8988T (cell line): ENCODE data around the gene THSD4.

Experiments
- DNase-seq: peaks from one replicate; pipeline ENCODE4 v3.0.0; 2011

Gene THSD4

GRCh38 chr15:71752128-71752527 is 636.9 kb downstream of the THSD4 start:
- DNase-seq: no peak

- no peak for DNase-seq
These were observed 637.5 kb downstream of the THSD4 start for GRCh38 chr15:71752604-71753289.

GRCh38 chr15:71753346-71753745 is 638.1 kb downstream of the THSD4 start:
- DNase-seq: no peak

GRCh38 chr15:71754660-71755059 is 639.4 kb downstream of the THSD4 start:
- no peak for DNase-seq

GRCh38 chr15:71755092-71755970 is 640.1 kb downstream of the THSD4 start:
- no peak for DNase-seq

GRCh38 chr15:71756599-71757352 is 641.5 kb downstream of the THSD4 start:
- no peak for DNase-seq

- no peak for DNase-seq
These were observed 642.7 kb downstream of the THSD4 start for GRCh38 chr15:71757741-71758530.

- DNase-seq: no peak
These were observed 643.4 kb downstream of the THSD4 start for GRCh38 chr15:71758711-71759110.

- no peak for DNase-seq
These were observed 645.6 kb downstream of the THSD4 start for GRCh38 chr15:71760852-71761251.

- DNase-seq: no peak
These were observed 646.4 kb downstream of the THSD4 start for GRCh38 chr15:71761649-71762048.

- DNase-seq: no peak
These were observed 652.9 kb downstream of the THSD4 start for GRCh38 chr15:71768184-71768583.

GRCh38 chr15:71773206-71773859 is 658.1 kb downstream of the THSD4 start:
- DNase-seq: no peak

GRCh38 chr15:71775856-71776255 is 660.6 kb downstream of the THSD4 start:
- no peak for DNase-seq

- no peak for DNase-seq
These were observed 661.0 kb downstream of the THSD4 start for GRCh38 chr15:71776304-71776703.

GRCh38 chr15:71777216-71777943 is 662.1 kb downstream of the THSD4 start:
- DNase-seq: no peak

- no peak for DNase-seq
These were observed 664.0 kb downstream of the THSD4 start for GRCh38 chr15:71779073-71779797.

GRCh38 chr15:71780115-71780976 is 665.1 kb downstream of the THSD4 start:
- peak; percentile 35 for DNase-seq

GRCh38 chr15:71781179-71781964 is 666.1 kb downstream of the THSD4 start:
- no peak for DNase-seq

- DNase-seq: no peak
These were observed 666.6 kb downstream of the THSD4 start for GRCh38 chr15:71781965-71782265.
